CD4-positive, alpha-beta T cell treated with Interleukin-6 for 4 hours (primary cell): ENCODE measurements around the gene ADTRP.

ENCODE experiments used
- DNase-seq: peaks from one replicate; pipeline ENCODE4 v3.0.0-alpha.2; 2020; ENCODE audit warnings: mixed read lengths

The ADTRP gene

DNA sequence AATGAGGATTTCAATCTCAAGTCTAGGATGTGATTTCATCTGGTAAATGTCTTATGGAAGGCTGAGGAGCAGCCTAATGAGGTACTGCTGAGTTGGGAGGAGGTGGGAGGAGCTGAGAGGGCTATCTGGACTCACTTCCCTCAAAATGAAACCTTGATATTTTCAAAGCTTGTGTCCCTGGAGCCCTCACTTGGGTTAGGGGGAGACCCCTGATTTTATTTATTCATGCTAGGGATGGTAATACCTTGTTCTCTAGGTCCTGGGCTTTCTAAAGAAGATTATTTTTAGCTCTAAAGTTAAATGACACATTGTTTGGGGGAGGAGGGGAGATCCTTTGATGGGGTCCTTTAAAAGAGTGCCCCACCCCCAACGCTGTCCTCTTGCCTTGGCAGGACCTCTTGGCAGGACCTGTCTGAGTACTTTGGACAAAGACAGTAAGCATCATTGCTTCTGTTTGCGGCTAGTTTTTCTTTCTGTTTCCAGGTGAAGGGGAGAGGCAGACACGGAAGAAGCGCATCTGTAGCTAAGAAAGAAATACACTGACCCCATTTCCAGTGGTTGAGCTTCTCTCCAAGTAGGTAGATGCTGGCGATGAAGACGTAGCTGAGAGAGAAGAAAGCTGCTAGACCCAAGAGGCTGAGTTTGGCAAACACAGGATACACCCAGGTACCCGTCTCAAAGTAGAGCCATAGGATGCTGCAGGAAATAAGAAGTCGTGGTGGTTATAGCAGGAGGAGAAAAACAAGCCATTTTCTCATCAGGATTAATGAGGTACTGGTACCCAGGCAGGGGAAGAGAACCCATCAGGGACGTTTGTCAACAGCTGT, 55.6 kb downstream of the ADTRP start:
- DNase-seq, result peak; percentile 29

- DNase-seq, result peak; percentile 32
Observed at GRCh38 chr6:11722220-11722619, 56.4 kb downstream of the ADTRP start.

DNA sequence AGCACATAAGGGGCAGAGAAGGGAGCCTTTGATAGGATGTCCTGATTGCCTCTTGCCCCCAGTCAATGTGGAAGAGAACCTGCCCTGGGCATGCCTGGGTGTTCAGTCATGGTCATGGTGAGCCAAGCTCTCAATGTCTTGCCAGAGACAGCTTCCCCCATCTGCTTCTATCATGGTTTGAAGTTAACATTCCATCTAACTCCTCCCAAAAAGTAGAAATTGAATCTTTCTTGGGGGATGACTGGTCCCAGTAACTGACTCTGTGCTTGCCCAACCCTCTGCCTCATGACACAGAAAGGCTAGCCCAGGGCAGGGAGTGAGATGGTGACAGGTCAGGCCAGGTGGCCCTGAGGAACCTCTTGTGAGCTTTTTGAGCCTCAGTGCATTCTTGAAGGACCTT, 60.1 kb downstream of the ADTRP start:
- DNase-seq, result no peak

GRCh38 chr6:11718031-11718430, 60.6 kb downstream of the ADTRP start:
- no peak for DNase-seq

DNA sequence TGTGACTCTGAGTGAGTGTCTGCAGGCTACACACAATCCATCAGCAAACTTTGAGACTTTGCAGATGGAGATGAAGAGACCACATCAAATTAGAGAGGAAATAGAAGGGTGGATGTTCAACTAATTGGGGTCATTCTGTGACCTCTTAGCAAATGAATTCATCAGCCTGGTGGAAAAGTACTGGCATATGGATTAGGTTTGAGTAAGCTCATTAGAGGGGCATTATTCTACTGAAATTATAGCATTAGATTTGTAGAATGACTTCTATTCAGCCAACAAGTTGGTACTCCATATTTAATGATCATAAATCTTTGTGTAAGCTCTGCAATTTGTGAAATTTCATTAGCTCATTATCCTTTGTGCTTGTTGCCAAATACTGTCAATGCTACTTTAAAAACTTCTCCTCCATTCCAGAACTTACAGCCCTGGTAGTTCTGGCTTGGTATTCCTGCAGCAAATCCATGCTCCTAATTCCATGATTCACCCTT, 63.8 kb downstream of the ADTRP start:
- no peak for DNase-seq

DNA sequence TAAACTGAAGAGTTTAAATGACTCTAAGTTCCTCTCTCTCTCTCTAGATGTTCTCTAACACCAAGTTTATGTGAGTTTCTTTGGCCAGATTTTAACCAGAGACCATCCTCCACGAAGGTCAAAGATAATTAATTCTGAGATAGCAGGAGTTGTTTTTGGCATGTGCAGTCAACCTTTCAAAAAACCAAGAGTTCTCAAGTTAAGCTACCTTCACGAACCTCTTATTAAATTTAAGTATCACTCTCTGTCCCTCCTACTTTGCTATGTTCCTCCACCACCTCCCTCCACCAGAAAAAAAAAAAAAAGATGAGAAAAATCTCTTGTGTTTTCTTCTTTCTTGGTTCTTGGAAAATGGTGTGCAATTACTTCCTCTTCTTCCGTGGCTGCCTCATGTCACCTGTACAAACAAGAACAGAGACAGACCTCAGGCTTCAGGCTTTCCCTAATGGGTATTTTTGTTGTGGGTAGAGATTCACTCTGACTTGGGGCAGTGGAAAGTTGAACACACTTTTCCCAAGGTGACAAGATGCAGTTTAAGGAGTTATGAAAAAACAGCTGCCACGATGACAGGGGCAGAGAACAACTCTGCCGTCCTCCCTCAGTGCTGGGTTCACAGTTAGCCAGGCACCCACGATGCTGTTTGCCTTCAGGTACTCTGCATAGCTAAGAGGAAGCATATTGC, 64.3 kb downstream of the ADTRP start:
- peak; percentile 62 for DNase-seq

DNA sequence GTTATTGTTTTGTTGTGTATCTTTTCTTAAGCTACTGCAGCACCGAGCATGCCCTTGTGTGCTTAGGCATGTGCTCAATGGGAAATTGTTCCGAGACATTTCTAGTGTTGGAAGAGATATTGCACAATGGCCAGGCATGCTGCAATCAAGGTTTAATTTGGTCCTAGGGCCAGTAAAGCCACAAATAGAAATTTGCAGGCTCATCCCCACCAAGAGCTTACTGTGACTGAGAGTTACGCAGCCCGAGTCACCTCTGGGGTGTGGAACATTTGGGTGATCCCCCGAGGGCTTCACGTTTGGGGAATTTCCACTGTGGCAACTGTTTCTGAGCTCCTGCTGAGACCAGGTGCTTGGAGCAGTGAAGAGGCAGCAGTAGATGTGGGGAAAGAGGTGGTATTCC, 65.8 kb downstream of the ADTRP start:
- no peak for DNase-seq

- no peak for DNase-seq
Observed at GRCh38 chr6:11711984-11712711, 66.5 kb downstream of the ADTRP start.

- DNase-seq, result peak; percentile 64
Observed at GRCh38 chr6:11711003-11711983, 67.3 kb downstream of the ADTRP start.

GRCh38 chr6:11710311-11710761, 68.3 kb downstream of the ADTRP start:
- DNase-seq, result peak; percentile 77

DNA sequence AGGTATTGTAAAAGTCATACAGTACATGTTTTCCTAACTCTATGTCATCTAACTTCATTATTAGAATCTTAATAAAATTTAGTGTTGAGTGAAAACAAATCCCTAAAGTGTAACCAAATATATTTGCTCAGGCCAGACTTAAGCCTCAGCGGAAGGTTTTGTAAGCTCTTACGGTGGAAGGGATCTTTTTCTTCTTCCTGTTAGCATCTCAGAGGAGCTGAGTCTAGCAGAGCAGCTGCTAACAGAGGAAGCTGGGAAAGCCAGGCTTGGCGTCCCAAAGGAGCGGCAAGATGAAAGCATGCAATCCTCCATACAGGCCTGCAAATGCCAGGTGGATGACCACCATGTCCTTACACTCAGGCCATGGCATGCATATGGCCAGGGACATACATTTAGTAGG, 72.4 kb downstream of the ADTRP start:
- DNase-seq, result no peak

- no peak for DNase-seq
Observed at GRCh38 chr6:11705483-11705882, 73.1 kb downstream of the ADTRP start.

DNA sequence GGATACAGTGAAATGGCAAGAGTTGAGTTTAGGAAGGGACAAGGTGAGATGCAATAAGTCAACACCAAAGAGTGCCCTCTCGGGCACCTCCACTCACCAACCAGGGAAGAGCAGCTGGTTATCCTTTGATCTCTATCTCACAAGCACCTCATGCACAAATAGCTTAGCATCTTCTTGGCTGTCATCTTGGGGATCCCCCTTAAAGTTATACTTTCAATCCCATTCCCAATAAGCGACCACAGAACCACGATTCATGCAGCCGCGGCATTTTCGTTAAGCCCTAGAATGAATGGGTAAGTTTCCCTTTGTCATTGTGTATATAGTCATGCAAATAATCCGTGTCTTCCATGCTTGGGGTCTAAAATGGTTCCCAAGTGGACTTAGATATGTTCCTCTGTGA, 73.5 kb downstream of the ADTRP start:
- no peak for DNase-seq

GRCh38 chr6:11703725-11704124, 74.9 kb downstream of the ADTRP start:
- DNase-seq, result no peak

- DNase-seq, result no peak
Observed at GRCh38 chr6:11702500-11703130, 76.0 kb downstream of the ADTRP start.

DNA sequence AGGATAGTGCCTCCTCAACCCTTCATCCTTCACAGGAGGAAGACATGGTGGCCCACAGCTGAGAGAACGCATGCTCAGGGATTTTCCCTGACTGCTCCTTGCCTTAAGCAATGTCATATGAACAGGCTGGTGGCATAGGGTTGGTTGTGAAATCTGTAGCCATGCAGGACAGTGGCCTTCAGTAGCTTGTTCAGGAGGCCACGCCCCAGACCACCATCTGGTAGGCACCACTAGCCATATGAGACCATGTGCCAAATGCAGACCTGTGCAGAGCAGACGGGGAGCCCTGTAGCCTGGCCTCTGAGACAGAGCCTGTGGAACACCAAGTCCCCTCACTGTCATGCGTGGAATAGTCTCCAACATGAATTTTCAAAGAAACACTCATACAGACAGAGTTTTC, 76.5 kb downstream of the ADTRP start:
- DNase-seq, result no peak

DNA sequence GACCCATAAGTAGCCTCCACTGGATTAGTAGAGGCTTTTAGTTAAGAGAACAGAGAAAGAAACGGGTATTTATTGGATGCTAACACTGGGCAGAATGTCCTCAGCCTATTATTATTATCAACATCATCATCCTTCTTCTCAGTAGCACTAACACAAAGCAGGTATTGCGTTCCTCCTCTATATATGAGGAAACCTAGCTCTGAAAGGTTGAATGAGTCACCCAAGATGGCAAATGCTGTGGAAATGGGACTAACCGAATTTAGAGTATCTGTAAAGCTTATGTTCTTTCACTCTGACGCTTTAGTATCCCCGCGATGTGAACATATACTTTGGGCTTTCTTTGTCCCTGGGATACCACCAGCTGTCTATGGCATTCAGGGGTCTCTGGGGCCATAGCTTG, 77.0 kb downstream of the ADTRP start:
- DNase-seq, result no peak

DNA sequence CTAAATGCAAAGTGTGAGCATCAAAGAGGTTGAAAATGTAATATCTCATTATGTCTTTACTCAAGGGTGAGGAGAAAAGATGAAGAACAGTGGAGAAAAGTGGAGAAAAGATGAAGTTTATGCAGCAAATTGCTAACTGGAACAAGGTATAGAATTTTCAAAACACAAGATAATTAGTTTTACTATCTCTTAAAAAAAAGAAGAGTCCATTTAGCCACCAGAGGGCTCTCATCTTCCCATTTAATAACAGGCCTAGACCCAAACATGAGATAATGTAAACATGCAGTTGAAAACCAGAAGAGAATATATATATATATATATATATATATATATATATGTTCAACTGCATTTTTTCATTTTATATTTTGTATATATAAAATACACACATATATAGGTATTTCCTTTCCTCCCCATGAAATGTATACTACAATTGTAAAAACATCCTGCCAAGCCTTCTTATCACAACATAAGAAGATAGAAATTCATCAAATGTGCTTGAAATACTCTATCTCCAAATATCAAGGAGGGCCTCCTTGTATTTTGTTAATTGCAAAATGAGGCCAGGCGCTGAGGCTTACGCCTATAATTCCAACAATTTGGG, 78.4 kb downstream of the ADTRP start:
- DNase-seq, result peak; percentile 42

- DNase-seq, result no peak
Observed at GRCh38 chr6:11699576-11699975, 79.0 kb downstream of the ADTRP start.

GRCh38 chr6:11692451-11693376, 85.9 kb downstream of the ADTRP start:
- no peak for DNase-seq
